AG10803 (cell line): Measurements from ENCODE around the gene SETD6.
"Not testable (repeated sequence)": the region's sequence is repeated elsewhere in the genome, so short reads cannot be mapped to it uniquely, and the experiment has no call there.

Experiments
- DNase-seq: peaks from one replicate; pipeline ENCODE4 v3.0.0; 2010; ENCODE audit warnings: low read depth
- H3K4me3 ChIP-seq: 2 replicates; pipeline ENCODE4 v1.5.1; 2011; ENCODE audit warnings: mild to moderate bottlenecking, low read length, control low read depth
- TF ChIP-seq, protein P1 (sequence below): conservative IDR thresholded peaks from 2 replicates; pipeline ENCODE4 v1.5.1; 2011; ENCODE audit warnings: mild to moderate bottlenecking, low read length, control low read depth, inconsistent platforms

Gene SETD6

DNA sequence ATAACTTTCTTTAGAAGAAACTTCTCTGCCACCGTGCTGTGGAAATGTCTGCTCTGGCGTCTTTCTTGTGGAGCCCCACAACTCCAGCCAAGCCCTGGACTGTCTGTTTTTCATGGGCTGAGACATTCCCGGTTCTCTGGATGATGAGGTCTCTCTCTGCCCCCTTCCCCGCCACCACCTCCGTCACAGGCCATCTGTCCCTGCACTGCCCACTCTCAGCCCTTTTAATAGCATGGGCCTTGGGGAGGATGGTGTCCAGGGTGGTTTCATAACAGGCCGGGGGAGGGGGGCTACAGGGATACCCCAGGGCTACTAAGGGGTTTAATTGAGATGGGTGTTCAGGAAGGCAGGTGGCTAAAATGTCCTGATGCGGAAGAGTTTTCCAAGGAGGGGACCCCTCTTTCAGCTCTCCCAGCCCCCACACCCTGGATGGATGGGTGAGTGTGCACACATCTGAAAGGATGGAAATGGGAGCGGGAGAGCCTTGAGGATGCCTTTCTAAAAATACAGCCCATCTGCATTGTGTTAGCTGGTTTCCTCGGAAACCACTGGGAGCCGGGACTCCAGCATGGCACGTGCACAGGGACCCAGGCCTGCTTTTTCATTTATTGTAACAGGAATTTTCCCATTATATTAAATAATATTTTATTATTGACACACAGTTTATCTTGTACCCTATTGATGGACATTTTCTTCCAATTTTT, 30.0 kb upstream of the SETD6 start:
- no peak for DNase-seq
- TF ChIP-seq, protein P1, sequence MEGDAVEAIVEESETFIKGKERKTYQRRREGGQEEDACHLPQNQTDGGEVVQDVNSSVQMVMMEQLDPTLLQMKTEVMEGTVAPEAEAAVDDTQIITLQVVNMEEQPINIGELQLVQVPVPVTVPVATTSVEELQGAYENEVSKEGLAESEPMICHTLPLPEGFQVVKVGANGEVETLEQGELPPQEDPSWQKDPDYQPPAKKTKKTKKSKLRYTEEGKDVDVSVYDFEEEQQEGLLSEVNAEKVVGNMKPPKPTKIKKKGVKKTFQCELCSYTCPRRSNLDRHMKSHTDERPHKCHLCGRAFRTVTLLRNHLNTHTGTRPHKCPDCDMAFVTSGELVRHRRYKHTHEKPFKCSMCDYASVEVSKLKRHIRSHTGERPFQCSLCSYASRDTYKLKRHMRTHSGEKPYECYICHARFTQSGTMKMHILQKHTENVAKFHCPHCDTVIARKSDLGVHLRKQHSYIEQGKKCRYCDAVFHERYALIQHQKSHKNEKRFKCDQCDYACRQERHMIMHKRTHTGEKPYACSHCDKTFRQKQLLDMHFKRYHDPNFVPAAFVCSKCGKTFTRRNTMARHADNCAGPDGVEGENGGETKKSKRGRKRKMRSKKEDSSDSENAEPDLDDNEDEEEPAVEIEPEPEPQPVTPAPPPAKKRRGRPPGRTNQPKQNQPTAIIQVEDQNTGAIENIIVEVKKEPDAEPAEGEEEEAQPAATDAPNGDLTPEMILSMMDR = no peak
- H3K4me3 ChIP-seq = no peak overlapping the region

DNA sequence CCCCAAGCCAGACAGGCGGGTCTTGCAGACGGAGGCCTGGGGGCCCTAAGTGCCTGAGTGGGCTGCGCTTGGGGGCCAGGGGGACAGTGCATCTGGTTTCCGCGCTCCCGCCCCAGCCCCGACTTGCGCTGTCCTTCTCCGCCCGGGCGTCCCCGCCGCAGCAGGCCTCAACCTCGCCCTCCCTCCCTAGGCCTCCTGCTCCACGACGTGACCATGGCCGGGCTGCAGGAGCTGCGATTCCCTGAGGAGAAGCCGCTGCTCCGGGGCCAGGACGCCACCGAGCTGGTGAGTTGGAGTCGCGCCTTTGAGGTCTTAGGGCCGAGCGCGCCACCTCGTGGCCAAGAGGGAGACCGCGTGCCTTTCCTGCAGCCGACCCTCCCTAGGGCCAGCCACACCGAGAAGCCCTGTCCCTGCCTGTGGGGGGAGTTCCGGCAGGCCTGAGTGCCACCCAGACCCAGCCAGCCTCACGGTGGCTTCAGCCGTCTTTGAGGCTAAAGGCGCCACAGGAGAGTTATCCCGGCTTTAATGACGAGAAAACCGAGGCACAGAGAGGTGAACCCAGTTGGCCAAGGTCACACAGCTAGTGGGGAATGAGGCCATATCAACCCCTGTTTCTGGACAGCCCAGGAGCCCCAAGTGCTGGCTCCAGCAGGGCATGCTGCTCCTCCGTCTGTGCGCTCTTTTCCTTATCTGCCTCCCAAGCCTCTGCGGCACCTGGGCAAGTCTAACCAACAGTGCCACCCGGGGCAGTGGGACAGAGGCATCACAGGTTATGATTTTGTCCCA, 27.6 kb upstream of the SETD6 start:
- peak; percentile 68 for DNase-seq
- no peak overlapping the region for H3K4me3 ChIP-seq
- TF ChIP-seq, protein P1 = peak; percentile 78

DNA sequence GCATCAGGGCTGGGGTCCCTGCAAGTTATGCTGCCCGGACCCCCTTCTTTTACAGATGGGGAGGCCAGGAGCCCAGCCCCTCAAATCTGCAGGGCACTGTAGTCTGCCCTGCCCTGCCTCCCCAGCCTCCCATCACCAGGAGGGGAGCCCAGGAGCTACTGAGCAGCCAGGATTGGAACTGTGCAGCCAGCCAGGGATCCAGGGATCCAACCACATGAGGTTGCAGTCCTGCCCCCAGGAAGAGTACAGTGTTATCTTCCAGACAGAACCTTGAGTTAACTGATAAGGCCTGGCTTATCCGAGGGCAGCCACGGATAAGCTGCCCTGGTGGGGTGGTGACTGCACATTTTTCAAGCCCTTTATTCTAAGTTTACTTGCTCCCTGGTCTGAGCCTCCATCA, 26.8 kb upstream of the SETD6 start:
- DNase-seq = no peak

DNA sequence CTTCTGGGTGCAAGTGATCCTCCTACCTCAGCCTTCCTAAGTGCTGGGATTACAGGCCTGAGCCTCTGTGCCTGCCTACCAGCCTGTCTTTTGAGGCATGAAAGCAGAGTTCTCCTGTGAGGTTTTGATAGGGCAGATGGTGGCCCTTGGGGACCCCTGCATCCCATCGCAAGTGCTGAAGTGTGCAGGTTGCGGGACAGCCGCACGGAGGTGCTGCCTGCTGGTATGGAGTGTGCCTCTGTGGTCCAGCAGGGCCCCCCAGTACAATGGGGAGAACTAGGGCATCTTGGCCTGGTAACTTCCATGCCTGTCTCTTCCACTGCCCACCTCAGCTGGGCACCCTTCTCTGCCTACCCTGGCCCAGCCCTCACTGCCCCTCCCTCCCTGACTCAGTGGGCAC, 25.3 kb upstream of the SETD6 start:
- TF ChIP-seq, protein P1 = no peak

More for the DNA sequence above, 26.8 kb upstream of the SETD6 start:
- no peak overlapping the region for H3K4me3 ChIP-seq
- TF ChIP-seq, protein P1 = no peak; the same call in 1 of the 2 replicates

DNA sequence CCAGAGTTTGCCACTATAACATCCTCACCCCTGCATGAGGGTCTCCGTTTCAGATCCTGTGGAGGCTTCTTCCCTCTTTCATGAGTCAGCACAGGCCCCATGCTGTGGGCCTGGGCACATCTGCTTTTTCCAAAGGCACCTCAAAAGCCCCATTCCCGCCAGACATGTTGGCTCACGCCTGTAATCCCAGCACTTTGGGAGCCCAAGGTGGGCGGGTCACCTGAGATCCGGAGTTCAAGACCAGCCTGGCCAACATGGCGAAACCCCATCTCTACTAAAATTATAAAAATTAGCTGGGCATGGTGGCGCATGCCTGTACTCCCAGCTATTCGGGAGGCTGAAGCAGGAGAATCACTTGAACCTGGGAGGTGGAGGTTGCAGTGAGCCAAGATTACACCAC, 24.8 kb upstream of the SETD6 start:
- not testable (repeated sequence) for DNase-seq, H3K4me3 ChIP-seq

More for the DNA sequence above, 25.3 kb upstream of the SETD6 start:
- DNase-seq = no peak
- H3K4me3 ChIP-seq = no peak overlapping the region

- no peak for DNase-seq
Measured at GRCh38 chr16:58492066-58492465, 23.3 kb upstream of the SETD6 start.

GRCh38 chr16:58492735-58493134, 22.6 kb upstream of the SETD6 start:
- no peak overlapping the region for H3K4me3 ChIP-seq
- DNase-seq = no peak
- TF ChIP-seq, protein P1 = no peak

More at GRCh38 chr16:58492066-58492465, 23.3 kb upstream of the SETD6 start:
- H3K4me3 ChIP-seq = no peak overlapping the region
- TF ChIP-seq, protein P1 = no peak
